ENCODE data around the gene AS3MT.
A peak's percentile ranks its signal among the peaks of the same experiment; 100 is the strongest.
"Not testable (repeated sequence)": the region's sequence is repeated elsewhere in the genome, so short reads cannot be mapped to it uniquely, and the experiment has no call there.

The AS3MT gene

DNA sequence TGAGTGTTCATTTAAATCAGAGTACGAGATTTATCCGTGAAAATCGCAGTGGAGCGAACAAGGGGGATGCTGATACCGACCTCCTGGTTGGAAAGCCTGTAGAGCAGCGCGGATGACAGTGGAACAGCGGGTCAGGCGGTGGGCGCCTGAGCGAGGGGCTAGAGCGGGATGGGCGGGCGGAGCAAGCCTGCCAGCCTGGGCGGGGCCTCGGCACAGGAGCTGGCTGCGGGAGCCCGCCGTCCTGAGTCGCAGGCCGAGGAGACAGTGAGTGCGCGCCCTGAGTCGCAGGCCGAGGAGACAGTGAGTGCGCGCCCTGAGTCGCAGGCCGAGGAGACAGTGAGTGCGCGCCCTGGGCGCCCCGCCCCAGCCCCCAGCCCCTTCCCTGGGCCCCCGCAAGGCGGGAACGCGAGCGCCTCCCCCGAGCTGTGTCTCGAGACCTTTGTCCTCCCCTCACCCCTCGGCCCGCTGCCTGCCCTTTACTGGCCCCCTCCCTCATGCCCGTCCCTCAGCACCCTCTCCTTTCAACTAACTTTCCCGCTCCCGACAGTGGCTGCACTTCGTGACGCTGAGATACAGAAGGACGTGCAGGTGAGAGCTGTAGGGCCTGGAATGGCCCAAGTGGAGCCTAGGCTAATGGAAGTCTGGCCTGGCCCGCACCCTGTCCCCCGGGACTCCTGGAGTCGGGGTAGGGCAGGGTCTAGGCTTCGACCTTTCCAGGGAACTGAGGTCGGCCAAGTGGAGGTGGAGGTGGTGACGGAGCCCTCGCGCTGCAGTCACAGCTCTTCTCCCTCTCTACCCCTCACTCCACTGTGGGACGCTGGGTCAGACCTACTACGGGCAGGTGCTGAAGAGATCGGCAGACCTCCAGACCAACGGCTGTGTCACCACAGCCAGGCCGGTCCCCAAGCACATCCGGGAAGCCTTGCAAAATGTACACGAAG, at the start of gene AS3MT:
AS3MT (plus strand) TSS at position 213 of the 941 bp plus-strand sequence; CDS start at position 336, 123 bp downstream.
- DNase-seq, result peak in 1 of 2 donors; percentile 44

GRCh38 chr10:102820008-102820407, 49.3 kb upstream of the AS3MT start:
- DNase-seq, result not testable (repeated sequence)

- no peak for DNase-seq
These were observed 47.0 kb upstream of the AS3MT start for GRCh38 chr10:102822222-102822621.

GRCh38 chr10:102824664-102825063, 44.6 kb upstream of the AS3MT start:
- DNase-seq, result no peak

- DNase-seq, result no peak
These were observed 43.0 kb upstream of the AS3MT start for GRCh38 chr10:102826148-102826796.

DNA sequence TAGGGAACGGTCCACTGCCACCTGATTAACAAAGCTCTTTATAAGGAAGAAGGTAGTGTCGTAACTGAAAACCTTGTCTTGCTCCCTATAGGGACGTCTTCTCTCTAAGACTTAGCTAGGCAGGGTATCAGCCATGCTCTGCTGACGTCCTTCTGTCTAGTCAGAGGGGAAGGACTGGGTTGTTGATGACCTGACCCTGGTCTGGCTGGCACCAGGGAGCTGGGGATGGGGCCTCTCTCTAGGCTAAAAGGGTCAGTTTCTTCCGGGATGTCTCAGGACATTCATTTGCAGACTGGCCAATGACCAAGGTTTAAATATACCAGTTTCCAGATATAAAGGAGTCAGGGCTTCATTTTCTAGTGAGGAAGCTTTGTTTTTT, 41.7 kb upstream of the AS3MT start:
- no peak for DNase-seq

- DNase-seq, result no peak
These were observed 37.8 kb upstream of the AS3MT start for GRCh38 chr10:102831322-102832071.

DNA sequence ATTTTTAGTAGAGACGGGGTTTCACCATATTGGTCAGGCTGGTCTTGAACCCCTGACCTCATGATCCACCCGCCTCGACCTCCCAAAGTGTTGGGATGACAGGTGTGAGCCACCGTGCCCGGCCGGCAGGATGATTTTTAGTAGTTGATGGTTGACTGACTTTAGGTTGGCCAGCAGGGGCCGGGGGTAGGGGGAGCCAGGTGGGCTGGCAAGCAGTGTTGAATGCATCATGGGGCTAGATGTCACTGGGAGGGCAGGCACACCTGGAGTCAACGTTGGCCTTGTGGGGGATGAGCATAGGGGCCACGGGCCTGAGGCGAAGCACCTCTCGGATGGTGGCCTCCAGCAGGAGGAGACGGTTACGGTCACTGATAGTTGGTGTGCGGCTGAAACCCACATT, 37.0 kb upstream of the AS3MT start:
- no peak for DNase-seq

DNA sequence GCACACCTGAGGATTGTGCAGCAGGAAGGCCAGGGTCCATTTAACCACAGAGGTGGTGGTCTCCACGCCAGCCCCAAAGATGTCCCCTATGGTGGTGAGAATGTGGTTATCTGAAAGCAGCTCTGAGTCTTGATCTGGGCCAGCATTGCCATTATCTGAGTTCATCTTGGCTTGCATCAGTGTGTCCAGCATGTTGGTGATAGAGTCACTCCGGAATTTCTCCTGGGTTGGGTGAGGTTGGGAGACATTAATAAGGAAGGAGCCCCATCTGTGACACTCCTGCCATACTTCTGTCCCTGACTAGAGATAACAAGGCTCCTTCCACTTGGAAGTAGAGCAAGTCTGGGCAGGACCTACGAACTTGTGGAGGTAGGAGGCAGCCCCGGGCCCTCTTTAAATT, 36.3 kb upstream of the AS3MT start:
- no peak for DNase-seq

DNA sequence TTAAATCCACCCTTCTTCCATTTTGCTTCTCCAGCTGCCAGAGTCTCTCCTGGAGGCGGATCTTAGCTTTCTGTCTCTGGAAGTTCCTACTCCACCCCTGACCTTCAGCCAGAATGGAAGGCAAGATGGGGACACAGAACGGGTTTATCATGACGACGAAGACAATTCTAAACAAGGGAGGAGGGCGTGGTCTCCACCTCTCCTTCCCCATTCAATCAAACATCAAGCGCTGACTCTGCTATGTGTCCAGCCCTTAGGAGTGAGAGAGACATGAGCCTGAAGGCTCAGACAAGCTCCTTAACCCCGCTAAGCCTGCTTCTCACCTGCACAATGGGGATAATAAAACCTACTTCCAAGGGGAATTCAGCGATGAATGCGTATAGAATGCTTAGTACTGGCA, 35.1 kb upstream of the AS3MT start:
- DNase-seq, result no peak

GRCh38 chr10:102835007-102835482, 34.2 kb upstream of the AS3MT start:
- peak; percentile 80 for DNase-seq

GRCh38 chr10:102837230-102837721, 32.0 kb upstream of the AS3MT start, which contains the start of gene CYP17A1:
Gene CYP17A1 (minus strand): TSS chr10:102837413. CDS start chr10:102837361, 52 bp downstream.
- no peak for DNase-seq

GRCh38 chr10:102838276-102838927, 30.9 kb upstream of the AS3MT start:
- not testable (repeated sequence) for DNase-seq

DNA sequence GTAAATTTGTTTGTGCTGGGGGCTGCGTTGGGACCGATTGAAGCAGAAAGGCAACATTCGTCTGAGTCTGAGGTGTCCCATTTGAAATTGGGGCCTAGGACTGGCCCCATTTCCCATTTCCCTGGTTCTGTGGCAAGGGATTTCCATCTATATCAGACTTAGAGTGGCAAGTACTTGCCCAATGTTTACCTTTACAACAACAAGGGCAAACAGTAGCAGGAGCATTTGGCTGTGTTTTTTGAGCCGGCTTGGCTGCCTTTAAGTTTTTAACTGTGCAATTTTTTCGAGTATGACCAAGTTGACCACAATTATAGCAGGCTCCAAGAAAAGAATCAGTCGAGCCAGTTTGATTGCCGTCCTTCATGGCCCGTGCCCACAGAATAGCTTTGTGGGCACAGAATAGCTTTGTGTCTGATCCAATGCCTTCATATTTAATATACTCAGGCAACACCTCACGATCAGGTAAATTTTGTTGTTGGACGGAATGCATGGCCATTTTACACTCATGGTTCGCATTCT, 27.4 kb upstream of the AS3MT start:
- DNase-seq, result no peak

- not testable (repeated sequence) for DNase-seq
These were observed 26.1 kb upstream of the AS3MT start for GRCh38 chr10:102843139-102843538.

DNA sequence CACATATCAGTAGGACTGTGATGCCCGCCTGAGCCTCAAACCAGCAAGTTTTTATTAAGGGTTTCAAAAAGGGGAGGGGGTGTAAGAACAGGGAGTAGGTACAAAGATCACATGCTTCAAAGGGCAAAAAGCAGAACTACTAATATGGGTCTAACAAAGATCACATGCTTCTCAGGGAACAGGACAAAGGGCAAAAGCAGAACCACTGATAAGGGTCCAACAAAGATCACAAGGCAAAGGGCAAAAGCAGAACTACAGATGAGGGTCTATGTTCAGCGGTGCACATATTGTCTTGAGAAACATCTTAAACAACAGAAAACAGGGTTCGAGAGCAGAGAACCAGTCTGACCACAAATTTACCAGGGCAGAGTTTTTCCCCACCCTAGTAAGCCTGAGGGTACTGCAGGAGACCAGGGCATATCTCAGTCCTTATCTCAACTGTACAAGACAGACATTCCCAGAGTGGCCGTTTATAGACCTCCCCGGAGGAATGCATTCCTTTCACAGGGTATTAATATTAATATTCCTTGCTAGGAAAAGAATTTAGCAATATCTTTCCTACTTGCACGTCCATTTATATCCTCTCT, 25.0 kb upstream of the AS3MT start:
- DNase-seq, result not testable (repeated sequence)

- DNase-seq, result no peak
These were observed 23.8 kb upstream of the AS3MT start for GRCh38 chr10:102845352-102845902.

GRCh38 chr10:102850025-102850518, 19.2 kb upstream of the AS3MT start:
- DNase-seq, result no peak

DNA sequence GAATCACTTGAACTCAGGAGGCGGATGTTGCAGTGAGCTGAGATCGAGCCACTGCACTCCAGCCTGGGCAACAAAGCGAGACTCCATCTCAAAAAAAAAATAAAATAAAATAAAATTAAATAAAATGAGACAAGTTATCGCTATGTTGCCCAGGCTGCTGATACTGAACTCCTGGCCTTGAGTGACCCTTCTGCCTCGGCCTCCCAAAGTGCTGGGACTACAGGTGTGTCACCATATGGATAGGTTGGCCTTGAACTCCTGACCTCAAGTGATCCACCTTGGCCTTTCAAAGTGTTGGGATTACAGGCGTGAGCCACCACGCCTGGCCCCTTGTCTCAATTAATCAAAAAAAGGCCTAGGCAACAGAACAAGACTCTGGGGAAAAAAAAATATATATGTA, 16.0 kb upstream of the AS3MT start:
- DNase-seq, result not testable (repeated sequence)

DNA sequence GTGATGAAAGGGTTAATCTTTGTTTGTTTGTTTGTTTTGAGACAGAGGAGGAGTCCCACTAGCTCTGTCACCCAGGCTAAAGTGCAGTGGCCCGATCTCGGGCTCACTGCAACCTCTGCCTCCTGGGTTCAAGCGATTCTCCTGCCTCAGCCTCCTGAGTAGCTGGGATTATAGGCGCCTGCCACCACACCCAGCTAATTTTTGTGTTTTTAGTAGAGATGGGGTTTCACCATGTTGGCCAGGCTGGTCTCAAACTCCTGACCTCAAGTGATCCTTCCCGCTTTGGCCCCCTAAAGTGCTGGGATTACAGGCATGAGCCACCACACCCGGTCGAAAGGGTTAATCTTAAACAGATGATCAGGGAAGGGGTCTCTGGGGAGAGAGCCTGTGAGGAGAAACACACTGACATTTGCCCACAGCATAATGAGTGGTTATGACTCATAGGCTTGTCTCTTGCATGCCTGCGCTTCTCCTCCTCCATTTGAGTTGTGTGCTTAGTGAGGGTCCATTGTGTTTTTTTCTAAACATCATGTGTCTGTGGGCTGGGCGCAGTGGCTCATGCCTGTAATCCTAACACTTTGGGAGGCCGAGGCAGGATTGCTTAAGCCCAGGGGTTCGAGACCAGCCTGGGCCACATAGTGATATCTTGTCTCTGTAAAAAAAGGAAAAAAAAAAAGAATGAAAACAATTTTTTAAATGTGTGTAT, 13.4 kb upstream of the AS3MT start:
- DNase-seq, result not testable (repeated sequence)

Measured in stimulated activated CD4-positive, alpha-beta T cell treated with anti-CD3 and anti-CD28 coated beads, Interleukin-2, amount 100 ng/mL, for 24 hours (primary cell).